HEK293 (cell line): ENCODE data around the gene TCF7L2.

Source experiments
- BCL11A ChIP-seq: fragments of 450-650 bp; formaldehyde crosslinking; IDR thresholded peaks from 2 replicates; pipeline ENCODE4 v1.5.1; 2016; ENCODE audit warnings: low read depth, missing biosample characterization, missing genetic modification characterization
- BCL11B ChIP-seq: fragments of 450-650 bp; formaldehyde crosslinking; IDR thresholded peaks from 2 replicates; pipeline ENCODE4 v1.5.1; 2016; ENCODE audit warnings: low read depth, missing biosample characterization, missing genetic modification characterization
- KLF1 ChIP-seq: fragments of 450-650 bp; formaldehyde crosslinking; IDR thresholded peaks from 2 replicates; pipeline ENCODE4 v1.5.1; 2016; ENCODE audit warnings: missing biosample characterization, missing genetic modification characterization
- SP3 ChIP-seq: fragments of 450-650 bp; formaldehyde crosslinking; IDR thresholded peaks from 2 replicates; pipeline ENCODE4 v1.5.1; 2016; ENCODE audit warnings: missing biosample characterization, missing genetic modification characterization
- WT1 ChIP-seq: fragments of 450-650 bp; formaldehyde crosslinking; IDR thresholded peaks from 2 replicates; pipeline ENCODE4 v1.5.1; 2016; ENCODE audit warnings: missing biosample characterization, missing genetic modification characterization
- ZBTB17 ChIP-seq: fragments of 450-650 bp; formaldehyde crosslinking; IDR thresholded peaks from 2 replicates; pipeline ENCODE4 v1.5.1; 2016; ENCODE audit warnings: missing biosample characterization, missing genetic modification characterization
- ZBTB49 ChIP-seq: fragments of 450-650 bp; formaldehyde crosslinking; IDR thresholded peaks from 2 replicates; pipeline ENCODE4 v1.5.1; 2016; ENCODE audit warnings: missing biosample characterization, missing genetic modification characterization, low read depth
- ZBTB6 ChIP-seq: fragments of 450-650 bp; formaldehyde crosslinking; IDR thresholded peaks from 2 replicates; pipeline ENCODE4 v1.5.1; 2017; ENCODE audit warnings: missing biosample characterization, missing genetic modification characterization
- ZFP69B ChIP-seq: fragments of 450-650 bp; formaldehyde crosslinking; IDR thresholded peaks from 2 replicates; pipeline ENCODE4 v1.5.1; 2016; ENCODE audit warnings: missing biosample characterization, missing genetic modification characterization
- ZIC2 ChIP-seq: fragments of 450-650 bp; formaldehyde crosslinking; IDR thresholded peaks from 2 replicates; pipeline ENCODE4 v1.5.1; 2016; ENCODE audit warnings: missing biosample characterization, missing genetic modification characterization
- ZNF114 ChIP-seq: fragments of 450-650 bp; formaldehyde crosslinking; IDR thresholded peaks from 2 replicates; pipeline ENCODE4 v1.5.0; 2017; ENCODE audit warnings: missing biosample characterization, missing genetic modification characterization
- ZNF146 ChIP-seq: fragments of 450-650 bp; formaldehyde crosslinking; IDR thresholded peaks from 2 replicates; pipeline ENCODE4 v1.5.1; 2016; ENCODE audit warnings: missing biosample characterization, missing genetic modification characterization
- ZNF155 ChIP-seq: fragments of 450-650 bp; formaldehyde crosslinking; IDR thresholded peaks from 2 replicates; pipeline ENCODE4 v1.5.1; 2016; ENCODE audit warnings: missing biosample characterization, missing genetic modification characterization
- ZNF157 ChIP-seq: fragments of 450-650 bp; formaldehyde crosslinking; IDR thresholded peaks from 2 replicates; pipeline ENCODE4 v1.5.1; 2016; ENCODE audit warnings: missing biosample characterization, missing genetic modification characterization
- ZNF175 ChIP-seq: fragments of 450-650 bp; formaldehyde crosslinking; IDR thresholded peaks from 2 replicates; pipeline ENCODE4 v1.5.1; 2016; ENCODE audit warnings: missing biosample characterization, missing genetic modification characterization
- ZNF2 ChIP-seq: fragments of 450-650 bp; formaldehyde crosslinking; IDR thresholded peaks from 2 replicates; pipeline ENCODE4 v1.5.1; 2016; ENCODE audit warnings: missing biosample characterization, missing genetic modification characterization
- ZNF23 ChIP-seq: fragments of 450-650 bp; formaldehyde crosslinking; IDR thresholded peaks from 2 replicates; pipeline ENCODE4 v1.5.1; 2016; ENCODE audit warnings: missing biosample characterization, missing genetic modification characterization, borderline replicate concordance
- ZNF248 ChIP-seq: fragments of 450-650 bp; formaldehyde crosslinking; IDR thresholded peaks from 2 replicates; pipeline ENCODE4 v1.5.1; 2017; ENCODE audit warnings: missing biosample characterization, missing genetic modification characterization
- ZNF514 ChIP-seq: fragments of 450-650 bp; formaldehyde crosslinking; IDR thresholded peaks from 2 replicates; pipeline ENCODE4 v1.5.1; 2016; ENCODE audit warnings: missing biosample characterization, missing genetic modification characterization
- ZNF624 ChIP-seq: fragments of 450-650 bp; formaldehyde crosslinking; IDR thresholded peaks from 2 replicates; pipeline ENCODE4 v1.5.1; 2017; ENCODE audit warnings: missing biosample characterization, missing genetic modification characterization
- ZNF629 ChIP-seq: fragments of 450-650 bp; formaldehyde crosslinking; IDR thresholded peaks from 2 replicates; pipeline ENCODE4 v1.5.1; 2017; ENCODE audit warnings: missing biosample characterization, missing genetic modification characterization
- ZNF677 ChIP-seq: fragments of 450-650 bp; IDR thresholded peaks from 2 replicates; pipeline ENCODE4 v1.5.0; 2018; ENCODE audit warnings: missing biosample characterization, mild to moderate bottlenecking, missing genetic modification characterization, moderate library complexity
- ZNF747 ChIP-seq: fragments of 450-650 bp; formaldehyde crosslinking; IDR thresholded peaks from 2 replicates; pipeline ENCODE4 v1.5.1; 2016; ENCODE audit warnings: missing biosample characterization, missing genetic modification characterization
- ZNF76 ChIP-seq: fragments of 450-650 bp; formaldehyde crosslinking; IDR thresholded peaks from 2 replicates; pipeline ENCODE4; 2016; ENCODE audit warnings: low read depth, missing biosample characterization, missing genetic modification characterization, borderline replicate concordance
- TF ChIP-seq, protein P1 (sequence below): fragments of 450-650 bp; formaldehyde crosslinking; IDR thresholded peaks from 2 replicates; pipeline ENCODE4 v1.5.1; 2016; ENCODE audit warnings: missing biosample characterization, missing genetic modification characterization
- TF ChIP-seq, protein P2 (sequence below): fragments of 450-650 bp; formaldehyde crosslinking; IDR thresholded peaks from 2 replicates; pipeline ENCODE4 v1.5.1; 2016; ENCODE audit warnings: missing biosample characterization, missing genetic modification characterization, borderline replicate concordance
- TF ChIP-seq, protein P3 (sequence below): fragments of 450-650 bp; formaldehyde crosslinking; IDR thresholded peaks from 2 replicates; pipeline ENCODE4 v1.5.1; 2016; ENCODE audit warnings: missing biosample characterization, missing genetic modification characterization
- TF ChIP-seq, protein P4 (sequence below): fragments of 450-650 bp; formaldehyde crosslinking; IDR thresholded peaks from 2 replicates; pipeline ENCODE4; 2016; ENCODE audit warnings: missing biosample characterization, missing genetic modification characterization

TCF7L2 gene

GRCh38 chr10:112949875-112950507, at the start of gene TCF7L2 (continued):
- TF ChIP-seq, protein P1, sequence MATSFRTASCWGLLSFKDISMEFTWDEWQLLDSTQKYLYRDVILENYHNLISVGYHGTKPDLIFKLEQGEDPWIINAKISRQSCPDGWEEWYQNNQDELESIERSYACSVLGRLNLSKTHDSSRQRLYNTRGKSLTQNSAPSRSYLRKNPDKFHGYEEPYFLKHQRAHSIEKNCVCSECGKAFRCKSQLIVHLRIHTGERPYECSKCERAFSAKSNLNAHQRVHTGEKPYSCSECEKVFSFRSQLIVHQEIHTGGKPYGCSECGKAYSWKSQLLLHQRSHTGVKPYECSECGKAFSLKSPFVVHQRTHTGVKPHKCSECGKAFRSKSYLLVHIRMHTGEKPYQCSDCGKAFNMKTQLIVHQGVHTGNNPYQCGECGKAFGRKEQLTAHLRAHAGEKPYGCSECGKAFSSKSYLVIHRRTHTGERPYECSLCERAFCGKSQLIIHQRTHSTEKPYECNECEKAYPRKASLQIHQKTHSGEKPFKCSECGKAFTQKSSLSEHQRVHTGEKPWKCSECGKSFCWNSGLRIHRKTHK = no peak
- TF ChIP-seq ZIC2 (tag by site-specific recombination) (no peak), ZNF677 (tag by site-specific recombination) (no peak), SP3 (peak; percentile 98), ZNF23 (tag by site-specific recombination) (no peak), ZNF747 (no peak), ZBTB49 (tag by site-specific recombination) (no peak), ZNF114 (tag by site-specific recombination) (no peak), ZNF629 (tag by site-specific recombination) (peak; percentile 64), ZNF146 (tag by site-specific recombination) (no peak), WT1 (tag by site-specific recombination) (peak; percentile 30; the same call in 1 of the 2 replicates), KLF1 (tag by site-specific recombination) (peak; percentile 84), ZBTB17 (tag by site-specific recombination) (peak; percentile 89), ZNF2 (tag by site-specific recombination) (no peak), ZBTB6 (no peak), BCL11A (tag by site-specific recombination) (no peak), ZNF76 (tag by site-specific recombination) (peak; percentile 62; the same call in 1 of the 2 replicates), ZNF514 (tag by site-specific recombination) (no peak), ZFP69B (tag by site-specific recombination) (peak; percentile 46; the same call in 1 of the 2 replicates), ZNF157 (tag by site-specific recombination) (no peak), ZNF155 (tag by site-specific recombination) (no peak), ZNF248 (tag by site-specific recombination) (no peak), ZNF175 (tag by site-specific recombination) (no peak), ZNF624 (tag by site-specific recombination) (no peak), BCL11B (tag by site-specific recombination) (no peak)
- TF ChIP-seq, protein P2, sequence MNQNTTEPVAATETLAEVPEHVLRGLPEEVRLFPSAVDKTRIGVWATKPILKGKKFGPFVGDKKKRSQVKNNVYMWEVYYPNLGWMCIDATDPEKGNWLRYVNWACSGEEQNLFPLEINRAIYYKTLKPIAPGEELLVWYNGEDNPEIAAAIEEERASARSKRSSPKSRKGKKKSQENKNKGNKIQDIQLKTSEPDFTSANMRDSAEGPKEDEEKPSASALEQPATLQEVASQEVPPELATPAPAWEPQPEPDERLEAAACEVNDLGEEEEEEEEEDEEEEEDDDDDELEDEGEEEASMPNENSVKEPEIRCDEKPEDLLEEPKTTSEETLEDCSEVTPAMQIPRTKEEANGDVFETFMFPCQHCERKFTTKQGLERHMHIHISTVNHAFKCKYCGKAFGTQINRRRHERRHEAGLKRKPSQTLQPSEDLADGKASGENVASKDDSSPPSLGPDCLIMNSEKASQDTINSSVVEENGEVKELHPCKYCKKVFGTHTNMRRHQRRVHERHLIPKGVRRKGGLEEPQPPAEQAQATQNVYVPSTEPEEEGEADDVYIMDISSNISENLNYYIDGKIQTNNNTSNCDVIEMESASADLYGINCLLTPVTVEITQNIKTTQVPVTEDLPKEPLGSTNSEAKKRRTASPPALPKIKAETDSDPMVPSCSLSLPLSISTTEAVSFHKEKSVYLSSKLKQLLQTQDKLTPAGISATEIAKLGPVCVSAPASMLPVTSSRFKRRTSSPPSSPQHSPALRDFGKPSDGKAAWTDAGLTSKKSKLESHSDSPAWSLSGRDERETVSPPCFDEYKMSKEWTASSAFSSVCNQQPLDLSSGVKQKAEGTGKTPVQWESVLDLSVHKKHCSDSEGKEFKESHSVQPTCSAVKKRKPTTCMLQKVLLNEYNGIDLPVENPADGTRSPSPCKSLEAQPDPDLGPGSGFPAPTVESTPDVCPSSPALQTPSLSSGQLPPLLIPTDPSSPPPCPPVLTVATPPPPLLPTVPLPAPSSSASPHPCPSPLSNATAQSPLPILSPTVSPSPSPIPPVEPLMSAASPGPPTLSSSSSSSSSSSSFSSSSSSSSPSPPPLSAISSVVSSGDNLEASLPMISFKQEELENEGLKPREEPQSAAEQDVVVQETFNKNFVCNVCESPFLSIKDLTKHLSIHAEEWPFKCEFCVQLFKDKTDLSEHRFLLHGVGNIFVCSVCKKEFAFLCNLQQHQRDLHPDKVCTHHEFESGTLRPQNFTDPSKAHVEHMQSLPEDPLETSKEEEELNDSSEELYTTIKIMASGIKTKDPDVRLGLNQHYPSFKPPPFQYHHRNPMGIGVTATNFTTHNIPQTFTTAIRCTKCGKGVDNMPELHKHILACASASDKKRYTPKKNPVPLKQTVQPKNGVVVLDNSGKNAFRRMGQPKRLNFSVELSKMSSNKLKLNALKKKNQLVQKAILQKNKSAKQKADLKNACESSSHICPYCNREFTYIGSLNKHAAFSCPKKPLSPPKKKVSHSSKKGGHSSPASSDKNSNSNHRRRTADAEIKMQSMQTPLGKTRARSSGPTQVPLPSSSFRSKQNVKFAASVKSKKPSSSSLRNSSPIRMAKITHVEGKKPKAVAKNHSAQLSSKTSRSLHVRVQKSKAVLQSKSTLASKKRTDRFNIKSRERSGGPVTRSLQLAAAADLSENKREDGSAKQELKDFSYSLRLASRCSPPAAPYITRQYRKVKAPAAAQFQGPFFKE (tag by site-specific recombination) = no peak
- TF ChIP-seq, protein P3, sequence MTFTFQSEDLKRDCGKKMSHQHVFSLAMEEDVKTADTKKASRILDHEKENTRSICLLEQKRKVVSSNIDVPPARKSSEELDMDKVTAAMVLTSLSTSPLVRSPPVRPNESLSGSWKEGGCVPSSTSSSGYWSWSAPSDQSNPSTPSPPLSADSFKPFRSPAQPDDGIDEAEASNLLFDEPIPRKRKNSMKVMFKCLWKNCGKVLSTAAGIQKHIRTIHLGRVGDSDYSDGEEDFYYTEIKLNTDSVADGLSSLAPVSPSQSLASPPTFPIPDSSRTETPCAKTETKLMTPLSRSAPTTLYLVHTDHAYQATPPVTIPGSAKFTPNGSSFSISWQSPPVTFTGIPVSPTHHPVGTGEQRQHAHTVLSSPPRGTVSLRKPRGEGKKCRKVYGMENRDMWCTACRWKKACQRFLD (tag by site-specific recombination) = no peak
- TF ChIP-seq, protein P4, sequence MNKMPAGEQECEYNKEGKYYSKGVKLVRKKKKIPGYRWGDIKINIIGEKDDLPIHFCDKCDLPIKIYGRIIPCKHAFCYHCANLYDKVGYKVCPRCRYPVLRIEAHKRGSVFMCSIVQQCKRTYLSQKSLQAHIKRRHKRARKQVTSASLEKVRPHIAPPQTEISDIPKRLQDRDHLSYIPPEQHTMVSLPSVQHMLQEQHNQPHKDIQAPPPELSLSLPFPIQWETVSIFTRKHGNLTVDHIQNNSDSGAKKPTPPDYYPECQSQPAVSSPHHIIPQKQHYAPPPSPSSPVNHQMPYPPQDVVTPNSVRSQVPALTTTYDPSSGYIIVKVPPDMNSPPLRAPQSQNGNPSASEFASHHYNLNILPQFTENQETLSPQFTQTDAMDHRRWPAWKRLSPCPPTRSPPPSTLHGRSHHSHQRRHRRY = no peak
